HEK293T (cell line): Measurements from ENCODE around the gene DOCK2.

Experiments used
- ARNT ChIP-seq: fragments of 450-650 bp; IDR thresholded peaks from 2 replicates; pipeline ENCODE4 v1.6.1; 2017; ENCODE audit warnings: mild to moderate bottlenecking
- BHLHE40 ChIP-seq: fragments of 450-650 bp; IDR thresholded peaks from 2 replicates; pipeline ENCODE4 v1.6.1; 2016; ENCODE audit warnings: mild to moderate bottlenecking, moderate library complexity, borderline replicate concordance
- FOXK2 ChIP-seq: fragments of 450-650 bp; IDR thresholded peaks from 2 replicates; pipeline ENCODE4 v1.6.1; 2016; ENCODE audit warnings: mild to moderate bottlenecking
- FOXM1 ChIP-seq: fragments of 450-650 bp; IDR thresholded peaks from 2 replicates; pipeline ENCODE4 v1.6.1; 2017; ENCODE audit warnings: mild to moderate bottlenecking, borderline replicate concordance
- L3MBTL2 ChIP-seq: fragments of 450-650 bp; conservative IDR thresholded peaks from 2 replicates; pipeline ENCODE4 v1.6.1; 2016; ENCODE audit warnings: mild to moderate bottlenecking
- LEF1 ChIP-seq: fragments of 450-650 bp; IDR thresholded peaks from 2 replicates; pipeline ENCODE4 v1.6.1; 2017; ENCODE audit warnings: mild to moderate bottlenecking, borderline replicate concordance
- NFRKB ChIP-seq: fragments of 450-650 bp; IDR thresholded peaks from 2 replicates; pipeline ENCODE4 v1.6.1; 2016; ENCODE audit warnings: mild to moderate bottlenecking, moderate library complexity
- SP1 ChIP-seq: fragments of 450-650 bp; IDR thresholded peaks from 2 replicates; pipeline ENCODE4 v1.6.1; 2017
- SUZ12 ChIP-seq: fragments of 450-650 bp; IDR thresholded peaks from 2 replicates; pipeline ENCODE4 v1.6.1; 2016; ENCODE audit warnings: mild to moderate bottlenecking
- TARDBP ChIP-seq: fragments of 450-650 bp; IDR thresholded peaks from 2 replicates; pipeline ENCODE4 v1.6.1; 2016
- ZNF384 ChIP-seq: fragments of 450-650 bp; IDR thresholded peaks from 2 replicates; pipeline ENCODE4 v1.6.1; 2016

GRCh38 chr5:170071748-170072147 lies 434.7 kb downstream of the DOCK2 start:
- TF ChIP-seq FOXK2 = no peak
- TF ChIP-seq SP1 = no peak
- no peak for TF ChIP-seq SUZ12
- no peak for TF ChIP-seq FOXM1
- TF ChIP-seq ARNT = no peak
- no peak for TF ChIP-seq NFRKB
- no peak for TF ChIP-seq LEF1
- no peak for TF ChIP-seq ZNF384
- no peak for TF ChIP-seq BHLHE40
- TF ChIP-seq L3MBTL2 = no peak
- TF ChIP-seq TARDBP = no peak
